ENCODE measurements around the gene UBA6. TPM values are rescaled to one million over a fixed set of nuclear protein-coding genes. Genes with fewer than 3 reads are reported as not detected.

The UBA6 gene
- polyA plus RNA-seq, 2 of the 4 experiments (the other 2 are of a cell fraction) = 33.9 to 84.6 TPM

DNA sequence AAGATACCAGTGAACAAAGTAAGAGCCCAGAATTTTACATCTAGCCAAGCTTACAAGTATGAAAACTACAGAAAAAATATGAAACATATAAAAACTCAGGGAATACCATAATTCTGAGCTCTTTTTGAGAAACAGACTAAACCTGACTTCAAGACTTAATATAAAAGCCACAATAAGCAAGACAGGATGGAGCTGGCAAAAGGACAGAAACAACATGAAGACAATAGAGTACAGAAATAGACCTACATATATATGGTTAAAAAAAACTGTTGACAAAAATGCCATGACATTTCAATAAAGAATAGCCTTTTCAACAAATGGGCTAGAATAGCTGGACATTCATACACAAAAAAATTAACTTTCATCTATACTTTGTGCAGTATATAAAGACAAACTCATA, 49.4 kb downstream of the UBA6 start:
- no peak overlapping the region for H3K4me2 ChIP-seq
- H3K27ac ChIP-seq = no peak overlapping the region
- no peak for FAIRE-seq
- POLR2A ChIA-PET = no interaction called here
- no peak for ATAC-seq
- no peak for DNase-seq (ENCODE audit: low read depth in 1 of 2, low spot score in 1 of 2)
- H3K4me1 ChIP-seq = no peaks in the 10 kb centered on the region
- CTCF ChIA-PET = interaction anchor here (1.1 kb wide), 1 partner anchor 13 kb away, joined by 3 read pairs; no protein-coding TSS in a partner anchor
- TF ChIP-seq, protein P1, sequence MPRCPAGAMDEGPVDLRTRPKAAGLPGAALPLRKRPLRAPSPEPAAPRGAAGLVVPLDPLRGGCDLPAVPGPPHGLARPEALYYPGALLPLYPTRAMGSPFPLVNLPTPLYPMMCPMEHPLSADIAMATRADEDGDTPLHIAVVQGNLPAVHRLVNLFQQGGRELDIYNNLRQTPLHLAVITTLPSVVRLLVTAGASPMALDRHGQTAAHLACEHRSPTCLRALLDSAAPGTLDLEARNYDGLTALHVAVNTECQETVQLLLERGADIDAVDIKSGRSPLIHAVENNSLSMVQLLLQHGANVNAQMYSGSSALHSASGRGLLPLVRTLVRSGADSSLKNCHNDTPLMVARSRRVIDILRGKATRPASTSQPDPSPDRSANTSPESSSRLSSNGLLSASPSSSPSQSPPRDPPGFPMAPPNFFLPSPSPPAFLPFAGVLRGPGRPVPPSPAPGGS (IDR thresholded peaks at IDR 0.05) = no peak
- TF ChIP-seq FOXS1 (CRISPR knock-in tag; IDR thresholded peaks at IDR 0.05) (no peak), ZC3H11A (IDR thresholded peaks at IDR 0.05) (no peak), RNF2 (IDR thresholded peaks at IDR 0.05; ENCODE audit: borderline replicate concordance, low read depth) (no peak), EHMT2 (IDR thresholded peaks at IDR 0.05; ENCODE audit: low read depth) (no peak), FOSL2 (IDR thresholded peaks at IDR 0.05) (no peak), FOSL2 (CRISPR knock-in tag; IDR thresholded peaks at IDR 0.05) (no peak), ZNF302 (CRISPR knock-in tag; IDR thresholded peaks at IDR 0.05) (no peak), CBX2 (IDR thresholded peaks at IDR 0.05; ENCODE audit: borderline replicate concordance, low read depth) (no peak), TP53 (CRISPR knock-in tag; IDR thresholded peaks at IDR 0.05) (no peak), JUNB (IDR thresholded peaks at IDR 0.05) (no peak), MAZ (IDR thresholded peaks at IDR 0.05; ENCODE audit: borderline replicate concordance, low read depth, low read length) (no peak), HEYL (CRISPR knock-in tag; IDR thresholded peaks at IDR 0.05) (no peak), ESRRA (IDR thresholded peaks at IDR 0.05; ENCODE audit: borderline replicate concordance, low read length) (no peak), SMC3 (IDR thresholded peaks at IDR 0.05) (no peak), EHF (CRISPR knock-in tag; IDR thresholded peaks at IDR 0.05) (no peak), KDM1A (IDR thresholded peaks at IDR 0.05; ENCODE audit: low read depth) (no peak), CHD4 (IDR thresholded peaks at IDR 0.05; ENCODE audit: borderline replicate concordance) (no peak)
- TF ChIP-seq, protein P2, sequence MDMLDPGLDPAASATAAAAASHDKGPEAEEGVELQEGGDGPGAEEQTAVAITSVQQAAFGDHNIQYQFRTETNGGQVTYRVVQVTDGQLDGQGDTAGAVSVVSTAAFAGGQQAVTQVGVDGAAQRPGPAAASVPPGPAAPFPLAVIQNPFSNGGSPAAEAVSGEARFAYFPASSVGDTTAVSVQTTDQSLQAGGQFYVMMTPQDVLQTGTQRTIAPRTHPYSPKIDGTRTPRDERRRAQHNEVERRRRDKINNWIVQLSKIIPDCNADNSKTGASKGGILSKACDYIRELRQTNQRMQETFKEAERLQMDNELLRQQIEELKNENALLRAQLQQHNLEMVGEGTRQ (IDR thresholded peaks at IDR 0.05) = no peak
- TF ChIP-seq, protein P3, sequence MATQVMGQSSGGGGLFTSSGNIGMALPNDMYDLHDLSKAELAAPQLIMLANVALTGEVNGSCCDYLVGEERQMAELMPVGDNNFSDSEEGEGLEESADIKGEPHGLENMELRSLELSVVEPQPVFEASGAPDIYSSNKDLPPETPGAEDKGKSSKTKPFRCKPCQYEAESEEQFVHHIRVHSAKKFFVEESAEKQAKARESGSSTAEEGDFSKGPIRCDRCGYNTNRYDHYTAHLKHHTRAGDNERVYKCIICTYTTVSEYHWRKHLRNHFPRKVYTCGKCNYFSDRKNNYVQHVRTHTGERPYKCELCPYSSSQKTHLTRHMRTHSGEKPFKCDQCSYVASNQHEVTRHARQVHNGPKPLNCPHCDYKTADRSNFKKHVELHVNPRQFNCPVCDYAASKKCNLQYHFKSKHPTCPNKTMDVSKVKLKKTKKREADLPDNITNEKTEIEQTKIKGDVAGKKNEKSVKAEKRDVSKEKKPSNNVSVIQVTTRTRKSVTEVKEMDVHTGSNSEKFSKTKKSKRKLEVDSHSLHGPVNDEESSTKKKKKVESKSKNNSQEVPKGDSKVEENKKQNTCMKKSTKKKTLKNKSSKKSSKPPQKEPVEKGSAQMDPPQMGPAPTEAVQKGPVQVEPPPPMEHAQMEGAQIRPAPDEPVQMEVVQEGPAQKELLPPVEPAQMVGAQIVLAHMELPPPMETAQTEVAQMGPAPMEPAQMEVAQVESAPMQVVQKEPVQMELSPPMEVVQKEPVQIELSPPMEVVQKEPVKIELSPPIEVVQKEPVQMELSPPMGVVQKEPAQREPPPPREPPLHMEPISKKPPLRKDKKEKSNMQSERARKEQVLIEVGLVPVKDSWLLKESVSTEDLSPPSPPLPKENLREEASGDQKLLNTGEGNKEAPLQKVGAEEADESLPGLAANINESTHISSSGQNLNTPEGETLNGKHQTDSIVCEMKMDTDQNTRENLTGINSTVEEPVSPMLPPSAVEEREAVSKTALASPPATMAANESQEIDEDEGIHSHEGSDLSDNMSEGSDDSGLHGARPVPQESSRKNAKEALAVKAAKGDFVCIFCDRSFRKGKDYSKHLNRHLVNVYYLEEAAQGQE (IDR thresholded peaks at IDR 0.05) = no peak
- TF ChIP-seq, protein P4, sequence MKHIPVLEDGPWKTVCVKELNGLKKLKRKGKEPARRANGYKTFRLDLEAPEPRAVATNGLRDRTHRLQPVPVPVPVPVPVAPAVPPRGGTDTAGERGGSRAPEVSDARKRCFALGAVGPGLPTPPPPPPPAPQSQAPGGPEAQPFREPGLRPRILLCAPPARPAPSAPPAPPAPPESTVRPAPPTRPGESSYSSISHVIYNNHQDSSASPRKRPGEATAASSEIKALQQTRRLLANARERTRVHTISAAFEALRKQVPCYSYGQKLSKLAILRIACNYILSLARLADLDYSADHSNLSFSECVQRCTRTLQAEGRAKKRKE (CRISPR knock-in tag; IDR thresholded peaks at IDR 0.05; ENCODE audit: low read depth) = no peak
- H3K4me3 ChIP-seq = no peak overlapping the region
- H3K9me3 ChIP-seq = no peaks in the 10 kb centered on the region

DNA sequence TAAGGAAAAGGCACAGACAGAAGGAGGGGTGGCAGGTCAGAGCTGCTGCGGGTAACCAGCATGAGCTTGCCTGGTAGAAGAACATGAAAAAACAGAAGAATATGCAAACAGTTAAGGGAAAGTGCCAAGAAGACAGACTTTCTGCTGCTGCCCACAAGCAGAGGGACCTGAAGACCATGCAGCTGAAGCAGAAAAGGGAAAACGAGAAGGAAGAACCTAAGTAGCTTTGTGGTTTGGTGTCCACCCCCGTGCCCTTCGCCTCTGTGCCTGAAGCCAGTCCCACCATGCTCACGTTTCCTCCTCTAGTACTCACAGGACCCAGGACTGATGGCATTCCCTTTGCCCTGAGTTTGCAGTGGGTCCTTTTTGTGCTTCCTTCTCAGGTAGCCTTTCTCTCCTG, 62.8 kb downstream of the UBA6 start:
- no peak overlapping the region for H3K4me2 ChIP-seq
- no peaks in the 10 kb centered on the region for H3K4me1 ChIP-seq
- ChIA-PET POLR2A (no interaction called here), CTCF (interaction anchor here (1.0 kb wide), 2 partner anchors 14 to 37 kb away, joined by 3 read pairs; no protein-coding TSS in a partner anchor)
- WGBS (ENCODE audit: missing lambda C conversion rate) = 88% methylated on average over 5 of the region's 5 CpGs
- ATAC-seq (no peak), FAIRE-seq (no peak), DNase-seq (ENCODE audit: low read depth in 1 of 2, low spot score in 1 of 2) (no peak)
- H3K9me3 ChIP-seq = no peaks in the 10 kb centered on the region
- no peak overlapping the region for H3K27ac ChIP-seq
- no peak overlapping the region for H3K4me3 ChIP-seq
- TF ChIP-seq ESRRA (IDR thresholded peaks at IDR 0.05; ENCODE audit: borderline replicate concordance, low read length) (no peak), RARB (CRISPR knock-in tag; IDR thresholded peaks at IDR 0.05) (no peak), NPAS2 (CRISPR knock-in tag; IDR thresholded peaks at IDR 0.05; ENCODE audit: borderline replicate concordance) (no peak), EHMT2 (IDR thresholded peaks at IDR 0.05; ENCODE audit: low read depth) (no peak), RCOR1 (IDR thresholded peaks at IDR 0.05; ENCODE audit: low read depth, low read length) (no peak), BHLHE40 (IDR thresholded peaks at IDR 0.05; ENCODE audit: low read depth, low read length) (no peak), CHD4 (IDR thresholded peaks at IDR 0.05; ENCODE audit: borderline replicate concordance) (no peak), HOXB13 (CRISPR knock-in tag; IDR thresholded peaks at IDR 0.05; ENCODE audit: low read depth) (no peak), MYC (IDR thresholded peaks at IDR 0.05; ENCODE audit: borderline replicate concordance, low read length) (no peak)
- TF ChIP-seq, protein P5, sequence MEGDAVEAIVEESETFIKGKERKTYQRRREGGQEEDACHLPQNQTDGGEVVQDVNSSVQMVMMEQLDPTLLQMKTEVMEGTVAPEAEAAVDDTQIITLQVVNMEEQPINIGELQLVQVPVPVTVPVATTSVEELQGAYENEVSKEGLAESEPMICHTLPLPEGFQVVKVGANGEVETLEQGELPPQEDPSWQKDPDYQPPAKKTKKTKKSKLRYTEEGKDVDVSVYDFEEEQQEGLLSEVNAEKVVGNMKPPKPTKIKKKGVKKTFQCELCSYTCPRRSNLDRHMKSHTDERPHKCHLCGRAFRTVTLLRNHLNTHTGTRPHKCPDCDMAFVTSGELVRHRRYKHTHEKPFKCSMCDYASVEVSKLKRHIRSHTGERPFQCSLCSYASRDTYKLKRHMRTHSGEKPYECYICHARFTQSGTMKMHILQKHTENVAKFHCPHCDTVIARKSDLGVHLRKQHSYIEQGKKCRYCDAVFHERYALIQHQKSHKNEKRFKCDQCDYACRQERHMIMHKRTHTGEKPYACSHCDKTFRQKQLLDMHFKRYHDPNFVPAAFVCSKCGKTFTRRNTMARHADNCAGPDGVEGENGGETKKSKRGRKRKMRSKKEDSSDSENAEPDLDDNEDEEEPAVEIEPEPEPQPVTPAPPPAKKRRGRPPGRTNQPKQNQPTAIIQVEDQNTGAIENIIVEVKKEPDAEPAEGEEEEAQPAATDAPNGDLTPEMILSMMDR (IDR thresholded peaks at IDR 0.05) = no peak
- TF ChIP-seq, protein P6, sequence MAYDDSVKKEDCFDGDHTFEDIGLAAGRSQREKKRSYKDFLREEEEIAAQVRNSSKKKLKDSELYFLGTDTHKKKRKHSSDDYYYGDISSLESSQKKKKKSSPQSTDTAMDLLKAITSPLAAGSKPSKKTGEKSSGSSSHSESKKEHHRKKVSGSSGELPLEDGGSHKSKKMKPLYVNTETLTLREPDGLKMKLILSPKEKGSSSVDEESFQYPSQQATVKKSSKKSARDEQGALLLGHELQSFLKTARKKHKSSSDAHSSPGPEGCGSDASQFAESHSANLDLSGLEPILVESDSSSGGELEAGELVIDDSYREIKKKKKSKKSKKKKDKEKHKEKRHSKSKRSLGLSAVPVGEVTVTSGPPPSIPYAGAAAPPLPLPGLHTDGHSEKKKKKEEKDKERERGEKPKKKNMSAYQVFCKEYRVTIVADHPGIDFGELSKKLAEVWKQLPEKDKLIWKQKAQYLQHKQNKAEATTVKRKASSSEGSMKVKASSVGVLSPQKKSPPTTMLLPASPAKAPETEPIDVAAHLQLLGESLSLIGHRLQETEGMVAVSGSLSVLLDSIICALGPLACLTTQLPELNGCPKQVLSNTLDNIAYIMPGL (CRISPR knock-in tag; IDR thresholded peaks at IDR 0.05; ENCODE audit: borderline replicate concordance) = no peak
